ENCODE results near the gene EEA1. TPM values are rescaled to one million over a fixed set of nuclear protein-coding genes. Genes with fewer than 3 reads are reported as not detected.

EEA1 gene
- total RNA-seq, 1 donor from 2014 or later = 41.8 TPM

DNA sequence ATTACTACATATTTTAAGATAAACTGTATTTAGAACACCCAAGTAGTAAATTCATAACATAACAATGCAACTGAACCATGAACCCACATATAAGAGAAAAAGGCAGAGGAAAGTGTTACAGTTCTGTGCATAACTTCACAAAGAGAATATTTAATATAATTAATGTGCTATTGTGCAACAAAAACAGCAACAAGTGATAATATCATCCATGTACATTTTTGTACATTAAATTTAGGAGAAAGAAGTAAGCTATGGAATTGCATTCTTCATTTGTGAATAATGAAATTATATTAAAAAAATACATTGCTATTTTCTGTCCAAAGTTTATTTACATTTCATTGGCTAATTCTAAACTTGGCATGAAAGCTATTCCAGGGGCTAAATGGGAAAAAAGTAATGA is 153.7 kb downstream of the EEA1 start:
- Mint-ChIP-seq H3K27ac (ENCODE audit: unreplicated experiment) (no peak overlapping the region), H3K4me1 (ENCODE audit: low read depth) (peaks cover 17% of the 10 kb centered on the region), H3K36me3 (ENCODE audit: low read depth) (peaks cover 16% of the 10 kb centered on the region), H3K27me3 (ENCODE audit: low read depth) (no peaks in the 10 kb centered on the region), H3K4me3 (ENCODE audit: unreplicated experiment) (no peak overlapping the region), H3K9me3 (ENCODE audit: low read depth) (no peaks in the 10 kb centered on the region)
- no peak for DNase-seq (ENCODE audit: low spot score)
- TF ChIP-seq, protein P1, sequence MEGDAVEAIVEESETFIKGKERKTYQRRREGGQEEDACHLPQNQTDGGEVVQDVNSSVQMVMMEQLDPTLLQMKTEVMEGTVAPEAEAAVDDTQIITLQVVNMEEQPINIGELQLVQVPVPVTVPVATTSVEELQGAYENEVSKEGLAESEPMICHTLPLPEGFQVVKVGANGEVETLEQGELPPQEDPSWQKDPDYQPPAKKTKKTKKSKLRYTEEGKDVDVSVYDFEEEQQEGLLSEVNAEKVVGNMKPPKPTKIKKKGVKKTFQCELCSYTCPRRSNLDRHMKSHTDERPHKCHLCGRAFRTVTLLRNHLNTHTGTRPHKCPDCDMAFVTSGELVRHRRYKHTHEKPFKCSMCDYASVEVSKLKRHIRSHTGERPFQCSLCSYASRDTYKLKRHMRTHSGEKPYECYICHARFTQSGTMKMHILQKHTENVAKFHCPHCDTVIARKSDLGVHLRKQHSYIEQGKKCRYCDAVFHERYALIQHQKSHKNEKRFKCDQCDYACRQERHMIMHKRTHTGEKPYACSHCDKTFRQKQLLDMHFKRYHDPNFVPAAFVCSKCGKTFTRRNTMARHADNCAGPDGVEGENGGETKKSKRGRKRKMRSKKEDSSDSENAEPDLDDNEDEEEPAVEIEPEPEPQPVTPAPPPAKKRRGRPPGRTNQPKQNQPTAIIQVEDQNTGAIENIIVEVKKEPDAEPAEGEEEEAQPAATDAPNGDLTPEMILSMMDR (IDR thresholded peaks at IDR 0.05) = no peak

DNA sequence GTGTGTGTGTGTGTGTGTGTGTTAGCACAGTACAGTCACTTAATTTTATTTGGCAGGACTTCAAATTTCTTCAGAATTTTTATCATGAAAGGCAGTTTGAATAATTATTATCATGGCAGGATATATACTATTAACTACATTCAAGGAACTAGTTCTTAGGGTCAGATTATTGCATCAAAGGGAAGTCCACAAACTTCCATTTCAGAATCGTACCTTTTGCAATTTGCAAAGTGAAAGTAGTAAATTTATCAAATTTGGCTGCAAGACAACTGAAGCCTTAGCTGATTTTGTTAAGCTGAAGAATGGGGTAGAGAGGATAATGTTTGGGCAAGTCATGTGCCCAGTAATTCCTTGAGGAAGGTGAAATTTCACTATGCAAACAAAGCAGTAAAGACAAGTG is 158.1 kb downstream of the EEA1 start:
- Mint-ChIP-seq H3K4me3 (ENCODE audit: unreplicated experiment) (no peak overlapping the region), H3K27me3 (ENCODE audit: low read depth) (no peaks in the 10 kb centered on the region), H3K27ac (ENCODE audit: unreplicated experiment) (peak overlapping the region; percentile 14), H3K4me1 (ENCODE audit: low read depth) (peaks cover 30% of the 10 kb centered on the region), H3K36me3 (ENCODE audit: low read depth) (peaks cover 4% of the 10 kb centered on the region), H3K9me3 (ENCODE audit: low read depth) (no peaks in the 10 kb centered on the region)
- TF ChIP-seq, protein P1 (IDR thresholded peaks at IDR 0.05) = no peak
- DNase-seq (ENCODE audit: low spot score) = no peak

DNA sequence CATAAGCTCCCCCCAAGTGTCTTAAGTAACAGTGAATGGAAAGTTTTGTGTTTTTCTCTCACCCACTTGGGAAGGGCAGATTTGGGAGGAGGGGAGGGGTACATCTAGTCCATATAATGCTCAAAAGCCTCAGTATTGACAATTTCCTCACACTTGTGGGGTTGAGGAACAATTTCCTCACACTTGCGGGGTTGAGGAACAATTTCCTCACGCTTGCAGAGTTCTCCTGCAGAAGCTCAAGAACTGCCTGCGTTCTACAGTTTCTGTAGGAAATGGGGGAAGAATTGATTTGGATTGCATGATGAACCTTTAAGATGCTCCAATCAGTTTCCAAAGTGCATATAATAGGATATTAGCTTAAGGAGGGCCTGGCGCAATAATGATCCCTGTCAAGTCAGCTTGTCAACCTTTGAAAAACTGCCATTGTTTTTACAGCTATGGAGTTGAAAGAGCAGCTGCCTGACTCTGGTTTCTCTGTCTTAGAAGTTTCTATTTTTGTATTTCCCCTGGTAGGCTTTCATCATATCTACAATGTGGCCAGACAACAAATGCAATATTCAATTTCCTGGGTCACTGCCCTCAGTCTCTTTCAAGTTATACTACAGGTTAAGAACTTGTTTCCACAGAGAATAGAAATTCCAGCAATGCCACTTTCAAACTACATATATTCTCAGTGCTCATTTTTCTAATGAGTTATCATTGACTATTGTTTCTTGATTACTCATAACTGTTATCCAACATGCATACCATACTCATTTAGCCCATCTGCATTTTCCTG is 159.8 kb downstream of the EEA1 start:
- Mint-ChIP-seq H3K9me3 (ENCODE audit: low read depth) (no peaks in the 10 kb centered on the region), H3K4me1 (ENCODE audit: low read depth) (peaks cover 26% of the 10 kb centered on the region), H3K4me3 (ENCODE audit: unreplicated experiment) (no peak overlapping the region), H3K36me3 (ENCODE audit: low read depth) (peaks cover 4% of the 10 kb centered on the region), H3K27me3 (ENCODE audit: low read depth) (no peaks in the 10 kb centered on the region), H3K27ac (ENCODE audit: unreplicated experiment) (no peak overlapping the region)
- TF ChIP-seq, protein P1 (IDR thresholded peaks at IDR 0.05) = no peak
- DNase-seq (ENCODE audit: low spot score) = no peak

DNA sequence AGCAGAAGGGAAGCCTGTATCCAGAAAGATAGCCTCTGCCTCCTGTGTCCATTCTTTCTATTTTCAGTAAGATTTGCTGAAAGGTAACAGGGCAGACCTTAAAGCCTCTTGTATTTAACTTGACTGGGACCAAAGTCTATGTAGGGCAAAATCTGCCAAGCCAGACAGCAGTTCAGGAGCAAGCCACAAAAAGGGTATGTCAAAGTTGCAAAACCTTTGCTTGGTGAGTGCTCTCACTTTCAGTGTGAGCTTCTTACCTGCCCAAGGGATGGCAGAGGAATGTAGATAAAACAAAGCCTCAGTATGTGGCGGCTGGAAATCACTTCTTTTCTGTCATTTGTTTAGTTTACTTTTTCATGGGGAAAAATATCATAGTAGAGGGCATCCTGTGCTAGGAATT is 163.2 kb downstream of the EEA1 start:
- TF ChIP-seq, protein P1 (IDR thresholded peaks at IDR 0.05) = no peak
- H3K9me3 Mint-ChIP-seq (ENCODE audit: low read depth) = no peaks in the 10 kb centered on the region
- DNase-seq (ENCODE audit: low spot score) = no peak
- H3K27me3 Mint-ChIP-seq (ENCODE audit: low read depth) = no peaks in the 10 kb centered on the region
- H3K4me3 Mint-ChIP-seq (ENCODE audit: unreplicated experiment) = no peak overlapping the region
- peaks cover 20% of the 10 kb centered on the region for H3K4me1 Mint-ChIP-seq (ENCODE audit: low read depth)
- peaks cover 2% of the 10 kb centered on the region for H3K36me3 Mint-ChIP-seq (ENCODE audit: low read depth)
- no peak overlapping the region for H3K27ac Mint-ChIP-seq (ENCODE audit: unreplicated experiment)

DNA sequence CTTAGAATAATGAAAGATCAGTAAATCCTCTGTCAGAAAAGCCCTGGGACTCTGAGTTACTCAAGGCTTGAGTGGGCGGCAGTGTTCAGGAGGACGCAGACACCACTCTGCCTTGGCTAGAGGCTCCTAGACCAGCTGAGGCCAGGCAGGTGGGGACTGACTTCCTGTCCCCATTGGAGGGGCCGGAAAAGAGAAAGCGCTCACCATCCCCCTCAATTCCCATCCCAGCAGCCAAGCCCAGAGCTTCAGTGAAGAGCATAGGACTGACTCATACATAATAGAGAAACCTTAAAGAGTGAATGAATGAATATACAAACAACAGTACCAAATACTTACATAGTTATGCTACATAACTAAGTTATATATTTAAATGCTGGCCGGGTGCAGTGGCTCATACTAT is 164.3 kb downstream of the EEA1 start:
- TF ChIP-seq, protein P1 (IDR thresholded peaks at IDR 0.05) = no peak
- H3K27ac Mint-ChIP-seq (ENCODE audit: unreplicated experiment) = peak overlapping the region; percentile 41
- peaks cover 15% of the 10 kb centered on the region for H3K4me1 Mint-ChIP-seq (ENCODE audit: low read depth)
- DNase-seq (ENCODE audit: low spot score) = no peak
- H3K9me3 Mint-ChIP-seq (ENCODE audit: low read depth) = no peaks in the 10 kb centered on the region
- H3K27me3 Mint-ChIP-seq (ENCODE audit: low read depth) = no peaks in the 10 kb centered on the region
- no peaks in the 10 kb centered on the region for H3K36me3 Mint-ChIP-seq (ENCODE audit: low read depth)
- no peak overlapping the region for H3K4me3 Mint-ChIP-seq (ENCODE audit: unreplicated experiment)
